ENCODE measurements around the gene MYOZ2. TPM values are rescaled to one million over a fixed set of nuclear protein-coding genes. Genes with fewer than 3 reads are reported as not detected.
"Not testable (repeated sequence)": the region's sequence is repeated elsewhere in the genome, so short reads cannot be mapped to it uniquely, and the experiment has no call there.

Gene MYOZ2
- total RNA-seq, 1 experiment from 2014 or later = not detected

DNA sequence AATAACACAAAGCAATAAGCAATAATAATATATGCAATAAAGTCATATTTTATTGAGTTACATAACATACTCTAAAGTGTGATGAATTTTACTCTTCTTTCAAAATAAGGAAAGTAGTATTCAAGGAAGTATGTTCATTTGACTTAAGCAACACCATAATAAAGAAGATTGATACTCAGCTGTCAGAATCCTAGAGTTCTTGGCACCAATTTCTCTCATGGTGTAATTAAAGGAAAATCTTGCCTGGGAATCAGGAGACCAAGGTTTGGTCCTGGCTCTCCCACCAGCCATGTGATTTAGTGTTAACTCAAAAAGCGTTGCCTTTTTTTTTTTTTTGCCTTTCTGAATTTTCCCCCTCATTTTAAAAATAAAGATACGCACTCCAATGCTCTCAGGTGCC lies 17.1 kb downstream of the MYOZ2 start:
- H3K9ac ChIP-seq (ENCODE audit: low read length) = no peak overlapping the region
- no peaks in the 10 kb centered on the region for H3K36me3 ChIP-seq (ENCODE audit: insufficient read depth, low read length)
- H4K20me1 ChIP-seq (ENCODE audit: insufficient read depth, low read depth, low read length) = no peaks in the 10 kb centered on the region
- no peaks in the 10 kb centered on the region for H3K27me3 ChIP-seq (ENCODE audit: low read length)
- H3K9me2 ChIP-seq (replicated peaks; ENCODE audit: insufficient read depth, low read length) = no peaks in the 10 kb centered on the region
- no peak overlapping the region for H3K4me2 ChIP-seq (ENCODE audit: low read depth, low read length, poor library complexity, severe bottlenecking)
- no peaks in the 10 kb centered on the region for H3K79me2 ChIP-seq (ENCODE audit: low read length)
- no peaks in the 10 kb centered on the region for H3K9me3 ChIP-seq (ENCODE audit: low read length)
- H3K4me3 ChIP-seq (ENCODE audit: low read length) = no peak overlapping the region
- H2AFZ ChIP-seq (ENCODE audit: low read length) = no peak overlapping the region
- H3K4me1 ChIP-seq (ENCODE audit: low read length) = no peaks in the 10 kb centered on the region
- DNase-seq = no peak
- H3K27ac ChIP-seq (ENCODE audit: low read length) = no peak overlapping the region

DNA sequence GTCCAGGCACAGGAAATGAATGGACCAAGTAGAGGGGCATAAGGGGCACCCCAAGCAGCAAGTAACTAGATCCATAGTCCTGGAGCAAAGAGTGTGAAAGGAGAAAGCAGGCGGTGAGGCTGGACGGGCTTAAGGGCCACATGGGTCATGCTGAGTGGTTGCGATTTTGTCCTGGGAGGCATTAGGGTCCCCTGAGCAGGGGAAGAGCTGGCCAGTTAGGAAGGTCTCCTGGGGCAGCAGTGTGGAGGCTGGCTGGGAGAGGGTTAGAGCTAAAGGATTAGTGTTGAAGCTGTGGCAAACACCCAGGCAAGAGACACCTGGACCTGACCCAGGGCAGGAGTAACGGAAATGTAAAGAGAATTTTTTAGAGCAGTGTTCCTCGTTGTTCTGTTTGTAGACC lies 26.5 kb downstream of the MYOZ2 start:
- no peak for DNase-seq
- Histone ChIP-seq H3K9me3 (ENCODE audit: low read length) (no peaks in the 10 kb centered on the region), H3K4me3 (ENCODE audit: low read length) (no peak overlapping the region), H3K79me2 (ENCODE audit: low read length) (no peaks in the 10 kb centered on the region), H4K20me1 (ENCODE audit: insufficient read depth, low read depth, low read length) (no peaks in the 10 kb centered on the region), H3K4me2 (ENCODE audit: low read depth, low read length, poor library complexity, severe bottlenecking) (no peak overlapping the region), H2AFZ (ENCODE audit: low read length) (no peak overlapping the region), H3K9me2 (replicated peaks; ENCODE audit: insufficient read depth, low read length) (no peaks in the 10 kb centered on the region), H3K9ac (ENCODE audit: low read length) (no peak overlapping the region), H3K36me3 (ENCODE audit: insufficient read depth, low read length) (no peaks in the 10 kb centered on the region), H3K27ac (ENCODE audit: low read length) (no peak overlapping the region), H3K4me1 (ENCODE audit: low read length) (no peaks in the 10 kb centered on the region), H3K27me3 (ENCODE audit: low read length) (no peaks in the 10 kb centered on the region)

- no peak overlapping the region for H3K9ac ChIP-seq (ENCODE audit: low read length)
Measured at GRCh38 chr4:119165767-119166166, 30.1 kb downstream of the MYOZ2 start.

DNA sequence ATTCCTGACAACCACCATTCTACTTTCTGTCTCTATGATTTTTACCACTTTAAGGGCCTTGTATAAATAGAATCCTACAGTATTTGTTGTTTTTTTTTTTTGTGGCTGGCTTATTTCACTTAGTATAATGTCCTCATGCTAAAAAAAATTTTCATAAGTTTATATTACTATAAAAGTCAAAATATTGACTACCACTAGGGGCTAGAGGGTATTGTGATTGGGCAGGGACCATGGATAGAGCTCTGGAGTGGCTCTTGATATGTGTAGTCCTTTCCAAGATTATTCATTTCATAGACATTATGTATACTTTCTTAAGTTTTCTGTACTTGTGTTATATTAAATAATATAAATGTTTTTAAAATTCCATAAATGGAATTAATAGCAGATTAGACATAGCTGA lies 34.6 kb downstream of the MYOZ2 start:
- no peak overlapping the region for H3K9ac ChIP-seq (ENCODE audit: low read length)
- no peak overlapping the region for H2AFZ ChIP-seq (ENCODE audit: low read length)
- no peak overlapping the region for H3K27ac ChIP-seq (ENCODE audit: low read length)
- no peaks in the 10 kb centered on the region for H3K9me3 ChIP-seq (ENCODE audit: low read length)
- no peaks in the 10 kb centered on the region for H4K20me1 ChIP-seq (ENCODE audit: insufficient read depth, low read depth, low read length)
- no peaks in the 10 kb centered on the region for H3K27me3 ChIP-seq (ENCODE audit: low read length)
- H3K36me3 ChIP-seq (ENCODE audit: insufficient read depth, low read length) = no peaks in the 10 kb centered on the region
- no peaks in the 10 kb centered on the region for H3K79me2 ChIP-seq (ENCODE audit: low read length)
- no peak overlapping the region for H3K4me3 ChIP-seq (ENCODE audit: low read length)
- no peaks in the 10 kb centered on the region for H3K9me2 ChIP-seq (replicated peaks; ENCODE audit: insufficient read depth, low read length)
- H3K4me2 ChIP-seq (ENCODE audit: low read depth, low read length, poor library complexity, severe bottlenecking) = no peak overlapping the region
- no peak for DNase-seq
- no peaks in the 10 kb centered on the region for H3K4me1 ChIP-seq (ENCODE audit: low read length)

More at GRCh38 chr4:119165767-119166166, 30.1 kb downstream of the MYOZ2 start:
- no peak for DNase-seq
- Histone ChIP-seq H3K79me2 (ENCODE audit: low read length) (no peaks in the 10 kb centered on the region), H3K9me2 (replicated peaks; ENCODE audit: insufficient read depth, low read length) (no peaks in the 10 kb centered on the region), H3K9me3 (ENCODE audit: low read length) (no peaks in the 10 kb centered on the region), H3K4me2 (ENCODE audit: low read depth, low read length, poor library complexity, severe bottlenecking) (no peak overlapping the region), H3K4me1 (ENCODE audit: low read length) (no peaks in the 10 kb centered on the region), H3K27ac (ENCODE audit: low read length) (no peak overlapping the region), H3K27me3 (ENCODE audit: low read length) (no peaks in the 10 kb centered on the region), H3K4me3 (ENCODE audit: low read length) (no peak overlapping the region), H3K36me3 (ENCODE audit: insufficient read depth, low read length) (no peaks in the 10 kb centered on the region), H4K20me1 (ENCODE audit: insufficient read depth, low read depth, low read length) (no peaks in the 10 kb centered on the region), H2AFZ (ENCODE audit: low read length) (no peak overlapping the region)

DNA sequence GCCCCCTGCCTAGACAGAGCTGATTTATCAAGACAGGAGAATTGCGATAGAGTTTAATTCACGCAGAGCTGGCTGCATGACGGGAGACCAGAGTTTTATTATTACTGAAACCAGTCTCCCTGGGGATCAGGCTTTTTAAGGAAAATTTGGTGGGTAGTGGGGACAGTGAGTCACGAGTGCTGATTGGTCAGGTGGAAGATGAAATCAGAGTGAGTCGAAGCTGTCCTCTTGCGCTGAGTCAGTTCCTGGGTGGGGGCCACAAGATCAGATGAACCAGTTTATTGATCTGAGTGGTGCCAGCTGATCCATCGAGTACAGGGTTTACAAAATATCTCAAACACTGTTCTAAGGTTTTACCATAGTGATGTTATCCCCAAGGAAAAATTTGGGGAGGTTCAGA lies 36.6 kb downstream of the MYOZ2 start:
- H3K36me3 ChIP-seq (ENCODE audit: insufficient read depth, low read length) = no peaks in the 10 kb centered on the region
- no peak for DNase-seq

DNA sequence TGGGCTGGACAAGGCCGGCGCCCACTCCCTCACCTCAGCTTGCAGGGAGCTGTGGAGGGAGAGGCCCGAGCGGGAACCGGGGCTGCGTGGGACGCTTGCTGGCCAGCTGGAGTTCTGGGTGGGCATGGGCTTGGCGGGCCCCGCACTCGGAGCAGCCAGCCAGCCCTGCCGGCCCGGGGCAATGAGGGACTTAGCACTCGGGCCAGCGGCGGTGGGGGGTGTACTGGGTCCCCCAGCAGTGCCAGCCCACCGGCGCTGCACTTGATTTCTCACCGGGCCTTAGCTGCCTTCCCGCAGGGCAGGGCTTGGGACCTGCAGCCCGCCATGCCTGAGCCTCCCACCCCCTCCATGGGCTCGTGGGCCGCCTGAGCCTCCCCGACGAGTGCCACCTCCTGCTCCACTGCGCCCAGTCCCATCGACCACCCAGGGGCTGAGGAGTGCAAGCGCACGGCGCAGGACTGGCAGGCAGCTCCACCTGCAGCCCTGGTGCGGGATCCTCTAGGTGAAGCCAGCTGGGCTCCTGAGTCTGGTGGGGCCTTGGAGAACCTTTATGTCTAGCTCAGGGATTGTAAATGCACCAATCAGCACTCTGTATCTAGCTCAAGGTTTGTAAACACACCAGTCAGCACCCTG lies 38.2 kb downstream of the MYOZ2 start:
- H2AFZ ChIP-seq (ENCODE audit: low read length); H3K27ac ChIP-seq (ENCODE audit: low read length); H3K9ac ChIP-seq (ENCODE audit: low read length); H3K36me3 ChIP-seq (ENCODE audit: insufficient read depth, low read length); H3K4me3 ChIP-seq (ENCODE audit: low read length); H4K20me1 ChIP-seq (ENCODE audit: insufficient read depth, low read depth, low read length); H3K4me2 ChIP-seq (ENCODE audit: low read depth, low read length, poor library complexity, severe bottlenecking); H3K4me1 ChIP-seq (ENCODE audit: low read length); H3K9me2 ChIP-seq (replicated peaks; ENCODE audit: insufficient read depth, low read length); H3K9me3 ChIP-seq (ENCODE audit: low read length); H3K79me2 ChIP-seq (ENCODE audit: low read length); H3K27me3 ChIP-seq (ENCODE audit: low read length); DNase-seq: not testable (repeated sequence)

More for the DNA sequence above, 36.6 kb downstream of the MYOZ2 start:
- H3K4me2 ChIP-seq (ENCODE audit: low read depth, low read length, poor library complexity, severe bottlenecking) = no peak overlapping the region
- no peaks in the 10 kb centered on the region for H3K9me2 ChIP-seq (replicated peaks; ENCODE audit: insufficient read depth, low read length)
- H3K4me1 ChIP-seq (ENCODE audit: low read length) = no peaks in the 10 kb centered on the region
- no peaks in the 10 kb centered on the region for H3K27me3 ChIP-seq (ENCODE audit: low read length)
- no peaks in the 10 kb centered on the region for H4K20me1 ChIP-seq (ENCODE audit: insufficient read depth, low read depth, low read length)
- no peaks in the 10 kb centered on the region for H3K79me2 ChIP-seq (ENCODE audit: low read length)
- no peak overlapping the region for H2AFZ ChIP-seq (ENCODE audit: low read length)
- H3K9me3 ChIP-seq (ENCODE audit: low read length) = no peaks in the 10 kb centered on the region
- no peak overlapping the region for H3K4me3 ChIP-seq (ENCODE audit: low read length)
- H3K27ac ChIP-seq (ENCODE audit: low read length) = no peak overlapping the region
- H3K9ac ChIP-seq (ENCODE audit: low read length) = no peak overlapping the region

DNA sequence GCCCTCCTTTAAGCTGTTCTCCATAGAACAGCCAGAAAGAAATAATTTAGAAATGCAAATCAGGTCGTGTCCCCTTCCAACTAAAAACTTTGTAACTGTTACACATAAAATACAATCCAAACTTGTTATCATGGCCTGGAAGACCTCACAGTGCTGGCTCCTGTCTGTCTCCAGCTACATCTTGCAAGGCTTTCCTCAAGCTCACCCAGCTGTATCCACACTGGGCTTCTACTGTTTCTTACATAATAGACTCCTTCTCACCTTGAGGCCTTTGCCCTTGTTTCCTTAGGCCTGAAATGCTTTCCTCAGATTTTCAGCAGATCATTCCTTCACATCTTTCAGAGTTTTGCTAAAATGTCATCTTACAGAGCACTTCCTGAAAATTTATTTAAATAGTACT lies 43.4 kb downstream of the MYOZ2 start:
- DNase-seq = no peak
- Histone ChIP-seq H3K27me3 (ENCODE audit: low read length) (no peaks in the 10 kb centered on the region), H3K4me3 (ENCODE audit: low read length) (no peak overlapping the region), H3K27ac (ENCODE audit: low read length) (no peak overlapping the region), H2AFZ (ENCODE audit: low read length) (no peak overlapping the region), H4K20me1 (ENCODE audit: insufficient read depth, low read depth, low read length) (no peaks in the 10 kb centered on the region), H3K4me2 (ENCODE audit: low read depth, low read length, poor library complexity, severe bottlenecking) (no peak overlapping the region), H3K9me2 (replicated peaks; ENCODE audit: insufficient read depth, low read length) (no peaks in the 10 kb centered on the region), H3K36me3 (ENCODE audit: insufficient read depth, low read length) (no peaks in the 10 kb centered on the region), H3K9me3 (ENCODE audit: low read length) (no peaks in the 10 kb centered on the region), H3K4me1 (ENCODE audit: low read length) (no peaks in the 10 kb centered on the region), H3K9ac (ENCODE audit: low read length) (no peak overlapping the region), H3K79me2 (ENCODE audit: low read length) (no peaks in the 10 kb centered on the region)

DNA sequence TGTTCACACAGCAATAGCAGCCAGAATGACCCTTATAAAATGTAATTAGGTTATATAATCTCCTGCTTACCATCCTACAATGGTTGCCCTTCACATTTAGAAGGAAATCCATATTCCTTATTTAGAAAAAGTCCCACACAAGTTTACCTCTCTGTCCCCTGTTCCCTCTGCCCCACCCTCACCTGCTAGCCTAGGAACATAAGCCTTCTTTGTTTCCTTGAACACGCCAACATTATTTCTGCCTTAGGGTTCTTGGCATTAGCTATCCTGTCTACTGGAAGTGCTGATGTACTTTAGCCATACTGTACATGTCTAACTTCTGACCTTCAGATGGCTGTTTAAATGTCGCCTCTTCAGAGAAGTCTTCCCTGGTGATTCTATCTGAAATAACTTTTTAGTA lies 48.5 kb downstream of the MYOZ2 start:
- H3K9ac ChIP-seq (ENCODE audit: low read length) = no peak overlapping the region
- no peak for DNase-seq
- no peaks in the 10 kb centered on the region for H3K4me1 ChIP-seq (ENCODE audit: low read length)

DNA sequence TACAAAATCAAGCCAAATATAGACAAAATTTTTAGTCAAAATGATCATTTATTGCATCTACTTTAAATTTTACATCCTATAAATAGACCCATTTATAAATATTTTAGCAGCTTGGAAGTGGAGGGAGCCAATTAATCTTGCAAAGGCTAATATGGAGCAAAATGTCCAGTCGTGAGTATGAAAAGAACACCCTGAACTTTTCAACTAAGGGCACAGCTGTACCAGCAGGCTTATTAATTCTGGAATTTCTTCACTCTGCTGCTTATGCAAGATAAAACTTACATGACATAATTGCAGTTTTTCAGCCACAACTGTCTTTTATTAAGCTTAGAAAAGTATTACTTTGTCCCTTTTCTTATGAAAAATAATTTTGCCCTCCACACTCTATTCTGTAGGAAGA lies 54.0 kb downstream of the MYOZ2 start:
- H3K4me1 ChIP-seq (ENCODE audit: low read length) = no peaks in the 10 kb centered on the region
- H3K4me2 ChIP-seq (ENCODE audit: low read depth, low read length, poor library complexity, severe bottlenecking) = no peak overlapping the region
- DNase-seq = no peak
- no peak overlapping the region for H3K4me3 ChIP-seq (ENCODE audit: low read length)
- H3K9me2 ChIP-seq (replicated peaks; ENCODE audit: insufficient read depth, low read length) = no peaks in the 10 kb centered on the region
- no peak overlapping the region for H2AFZ ChIP-seq (ENCODE audit: low read length)
- no peaks in the 10 kb centered on the region for H4K20me1 ChIP-seq (ENCODE audit: insufficient read depth, low read depth, low read length)
- no peaks in the 10 kb centered on the region for H3K27me3 ChIP-seq (ENCODE audit: low read length)
- no peaks in the 10 kb centered on the region for H3K36me3 ChIP-seq (ENCODE audit: insufficient read depth, low read length)
- H3K9me3 ChIP-seq (ENCODE audit: low read length) = no peaks in the 10 kb centered on the region
- H3K9ac ChIP-seq (ENCODE audit: low read length) = no peak overlapping the region
- H3K79me2 ChIP-seq (ENCODE audit: low read length) = no peaks in the 10 kb centered on the region
- H3K27ac ChIP-seq (ENCODE audit: low read length) = no peak overlapping the region

More for the DNA sequence above, 48.5 kb downstream of the MYOZ2 start:
- H3K27ac ChIP-seq (ENCODE audit: low read length) = no peak overlapping the region
- H3K9me2 ChIP-seq (replicated peaks; ENCODE audit: insufficient read depth, low read length) = no peaks in the 10 kb centered on the region
- no peaks in the 10 kb centered on the region for H4K20me1 ChIP-seq (ENCODE audit: insufficient read depth, low read depth, low read length)
- H3K36me3 ChIP-seq (ENCODE audit: insufficient read depth, low read length) = no peaks in the 10 kb centered on the region
- no peaks in the 10 kb centered on the region for H3K9me3 ChIP-seq (ENCODE audit: low read length)
- no peak overlapping the region for H3K4me3 ChIP-seq (ENCODE audit: low read length)
- H3K79me2 ChIP-seq (ENCODE audit: low read length) = no peaks in the 10 kb centered on the region
- H2AFZ ChIP-seq (ENCODE audit: low read length) = no peak overlapping the region
- no peaks in the 10 kb centered on the region for H3K27me3 ChIP-seq (ENCODE audit: low read length)
- H3K4me2 ChIP-seq (ENCODE audit: low read depth, low read length, poor library complexity, severe bottlenecking) = no peak overlapping the region

All from Karpas-422 (cell line).